MG63 (cell line): ENCODE results near the gene IRF1. TPM values are rescaled to one million over a fixed set of nuclear protein-coding genes. Genes with fewer than 3 reads are reported as not detected.
"Not testable (repeated sequence)": the region's sequence is repeated elsewhere in the genome, so short reads cannot be mapped to it uniquely, and the experiment has no call there.

Experiments used
- DNase-seq: peaks from one replicate; pipeline ENCODE4 v3.0.0-alpha.2; 2020
- H3K27me3 ChIP-seq: fragments of 250-450 bp; sonication (Bioruptor Pico); 2 replicates; pipeline ENCODE4 v1.5.1; 2020; ENCODE audit warnings: mild to moderate bottlenecking, moderate library complexity
- H3K36me3 ChIP-seq: fragments of 250-450 bp; sonication (Bioruptor Pico); 2 replicates; pipeline ENCODE4 v1.5.1; 2020; ENCODE audit warnings: mild to moderate bottlenecking, moderate library complexity
- H3K4me3 ChIP-seq: fragments of 250-450 bp; sonication (Bioruptor Pico); 2 replicates; pipeline ENCODE4 v1.5.1; 2020; ENCODE audit warnings: mild to moderate bottlenecking, moderate library complexity
- H3K9me3 ChIP-seq: fragments of 250-450 bp; sonication (Bioruptor Pico); 2 replicates; pipeline ENCODE4 v1.5.1; 2020; ENCODE audit warnings: mild to moderate bottlenecking, moderate library complexity
- total RNA-seq: library from RNA; depleted of rRNA; stranded (reverse); fragments of >200 nt; shearing (Covaris generic); gene quantifications from 2 replicates; pipeline ENCODE4 v1.2.3, GENCODE V29; 2014; ENCODE audit warnings: low replicate concordance

The IRF1 gene
- total RNA-seq, 1 experiment from 2014 or later: 34.7 TPM

DNA sequence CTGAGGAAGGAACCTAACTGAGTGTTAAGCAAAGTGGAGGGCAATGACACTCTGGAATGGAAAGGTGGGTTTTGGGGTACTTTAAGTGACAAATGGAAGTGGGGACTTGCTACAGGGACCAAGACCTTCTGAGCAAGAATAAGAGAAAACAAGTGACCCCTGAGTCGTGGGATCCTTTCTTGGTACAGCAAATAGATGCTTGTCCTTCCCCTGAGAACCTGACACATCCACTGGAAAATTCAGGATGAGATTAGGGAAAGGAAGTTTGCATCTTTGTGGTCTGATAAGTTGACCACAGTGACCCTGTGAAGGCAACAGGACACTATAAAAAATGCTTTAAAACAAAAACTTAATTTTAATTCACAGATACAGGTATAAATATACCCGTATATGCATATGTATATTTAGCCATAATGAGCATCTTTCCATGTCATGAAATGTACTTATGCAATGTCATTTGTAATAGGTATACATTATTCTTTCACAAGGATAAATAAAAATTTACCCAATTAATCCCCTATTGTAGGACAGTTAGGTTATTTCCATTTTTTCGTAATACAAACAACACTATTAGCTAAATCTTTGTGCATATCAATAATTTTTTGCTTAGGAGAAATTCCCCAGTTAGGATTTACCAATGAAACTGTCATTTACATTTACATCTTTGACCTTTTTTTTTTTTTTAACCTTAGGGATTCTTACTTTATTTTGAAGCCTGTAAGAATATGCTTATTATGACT lies 2.0 kb upstream of the IRF1 start:
- Histone ChIP-seq H3K27me3 (no peaks in the 10 kb centered on the region), H3K36me3 (peaks cover 19% of the 10 kb centered on the region), H3K9me3 (no peaks in the 10 kb centered on the region), H3K4me3 (no peak overlapping the region)
- DNase-seq: no peak

DNA sequence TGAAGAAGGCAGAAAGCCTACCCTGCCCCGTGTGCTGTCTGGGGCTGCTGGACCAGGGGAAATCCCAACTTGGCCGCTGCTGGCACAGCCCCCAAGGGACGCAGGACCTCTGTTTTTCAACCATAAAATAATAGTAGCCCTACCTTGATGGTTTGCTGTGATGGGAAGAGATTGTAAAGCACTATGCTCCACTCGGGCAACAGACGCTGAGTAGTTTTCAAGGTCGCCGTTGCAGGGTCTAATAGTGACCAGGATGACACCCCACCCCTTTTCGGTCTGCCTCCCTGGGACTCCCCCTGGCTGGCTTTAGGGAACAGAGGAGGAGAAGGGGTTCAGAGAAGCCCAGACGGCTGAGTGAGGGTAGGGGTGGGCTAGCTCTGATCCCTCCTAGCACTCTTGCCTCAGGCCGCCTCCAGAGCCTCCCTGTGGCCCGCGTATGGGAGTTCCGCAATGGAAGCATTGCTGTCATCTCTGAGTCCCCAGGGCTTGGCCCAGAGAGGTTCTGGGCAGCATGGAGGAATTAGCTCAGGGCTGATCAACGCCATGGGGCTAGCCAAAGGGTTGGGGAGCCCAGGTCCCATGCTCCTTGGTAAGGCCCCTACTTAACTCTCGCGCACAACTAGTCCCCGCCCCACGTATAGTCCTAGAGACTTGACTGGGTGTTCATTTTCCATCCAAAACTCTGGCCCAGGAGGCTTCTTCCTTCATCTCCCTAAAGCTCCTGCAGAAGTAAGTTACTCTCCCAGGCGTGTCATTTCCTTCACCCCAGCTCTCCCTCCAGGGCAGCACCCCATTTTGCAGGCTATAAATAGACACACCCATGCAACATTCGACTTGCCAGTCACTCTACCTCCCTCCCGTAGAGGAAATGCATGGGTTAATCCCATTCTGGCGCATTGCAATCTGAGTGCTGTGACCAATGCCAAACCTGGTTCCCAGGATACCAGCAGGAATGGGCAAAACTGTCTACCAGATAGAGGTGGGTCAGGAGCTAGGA lies 1.1 kb upstream of the IRF1 start:
- Histone ChIP-seq H3K9me3 (no peaks in the 10 kb centered on the region), H3K4me3 (peak overlapping the region; percentile 83), H3K36me3 (peaks cover 28% of the 10 kb centered on the region), H3K27me3 (no peaks in the 10 kb centered on the region)
- no peak for DNase-seq

DNA sequence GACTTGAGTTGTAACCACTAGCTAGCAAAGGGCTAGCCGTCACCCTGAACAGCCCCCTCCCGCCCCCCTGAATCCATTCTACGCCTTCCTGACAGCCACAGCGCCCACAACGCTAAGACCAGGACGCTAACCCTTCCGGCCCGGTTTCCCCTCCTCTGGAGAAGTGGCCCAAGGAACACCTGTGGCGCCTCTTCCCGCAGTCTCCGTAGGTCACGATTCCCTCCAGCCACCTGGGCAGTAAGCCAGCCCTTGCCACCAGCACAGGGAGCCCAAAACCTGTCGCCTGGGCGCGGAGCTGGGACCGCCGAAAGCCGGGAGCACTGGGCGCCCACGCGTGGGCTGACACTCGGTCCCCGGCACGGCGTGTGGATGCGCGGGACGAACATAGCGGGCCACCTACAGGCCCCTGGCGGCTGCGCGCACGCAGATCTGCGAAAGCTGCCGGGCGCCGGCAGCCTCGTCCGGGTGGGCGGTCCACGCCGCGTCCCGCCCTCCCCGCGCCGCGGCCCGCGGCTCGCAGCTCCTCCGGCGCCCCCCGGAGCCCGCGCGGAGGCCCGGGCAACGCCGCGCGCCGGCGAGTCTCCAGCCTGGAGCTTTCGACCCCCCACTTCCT lies 596 bp downstream of the IRF1 start:
- Histone ChIP-seq H3K4me3 (peak overlapping the region; percentile 83), H3K9me3 (no peaks in the 10 kb centered on the region), H3K27me3 (no peaks in the 10 kb centered on the region), H3K36me3 (peaks cover 44% of the 10 kb centered on the region)
- DNase-seq: peak; percentile 58

DNA sequence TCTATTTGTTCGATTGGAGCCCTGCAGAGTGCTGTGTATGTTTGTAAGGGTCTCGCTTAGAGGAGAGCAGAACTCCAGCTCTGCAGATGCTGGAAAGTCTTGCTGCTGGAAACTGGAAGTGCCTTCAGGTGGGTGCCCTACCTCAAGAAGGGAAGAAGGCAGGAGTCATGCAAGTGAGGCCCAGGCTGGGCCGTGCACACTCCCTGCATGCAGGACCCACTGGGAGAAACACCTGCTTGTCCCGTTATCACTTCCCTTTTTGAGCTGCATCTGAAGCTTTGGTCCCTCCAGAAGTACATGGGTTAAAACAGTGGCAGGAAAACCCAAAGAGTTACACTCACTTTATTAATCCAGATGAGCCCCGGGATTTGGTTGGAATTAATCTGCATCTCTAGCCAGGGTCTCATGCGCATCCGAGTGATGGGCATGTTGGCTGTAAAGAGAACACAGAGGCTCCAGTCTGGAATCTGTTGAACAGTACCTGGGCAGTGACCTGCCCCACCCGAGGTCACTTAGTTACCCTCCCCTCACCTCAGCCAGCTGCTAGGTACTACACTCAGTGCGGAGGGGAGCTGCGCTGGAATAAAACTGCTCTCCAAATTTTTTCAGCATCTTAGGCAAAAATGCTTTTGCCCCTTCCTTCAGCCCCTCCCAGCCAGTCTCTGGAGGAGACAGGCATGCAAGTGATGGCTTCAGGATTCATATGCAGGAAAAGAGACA lies 1.4 kb downstream of the IRF1 start:
- no peaks in the 10 kb centered on the region for H3K9me3 ChIP-seq
- peak overlapping the region; percentile 83 for H3K4me3 ChIP-seq
- no peak for DNase-seq
- peaks cover 51% of the 10 kb centered on the region for H3K36me3 ChIP-seq
- no peaks in the 10 kb centered on the region for H3K27me3 ChIP-seq

- Histone ChIP-seq H3K9me3 (no peaks in the 10 kb centered on the region), H3K36me3 (peaks cover 57% of the 10 kb centered on the region), H3K4me3 (no peak overlapping the region; the same call in 1 of the 2 replicates), H3K27me3 (no peaks in the 10 kb centered on the region)
- no peak for DNase-seq
Measured at GRCh38 chr5:132488590-132488989, 2.0 kb downstream of the IRF1 start.

DNA sequence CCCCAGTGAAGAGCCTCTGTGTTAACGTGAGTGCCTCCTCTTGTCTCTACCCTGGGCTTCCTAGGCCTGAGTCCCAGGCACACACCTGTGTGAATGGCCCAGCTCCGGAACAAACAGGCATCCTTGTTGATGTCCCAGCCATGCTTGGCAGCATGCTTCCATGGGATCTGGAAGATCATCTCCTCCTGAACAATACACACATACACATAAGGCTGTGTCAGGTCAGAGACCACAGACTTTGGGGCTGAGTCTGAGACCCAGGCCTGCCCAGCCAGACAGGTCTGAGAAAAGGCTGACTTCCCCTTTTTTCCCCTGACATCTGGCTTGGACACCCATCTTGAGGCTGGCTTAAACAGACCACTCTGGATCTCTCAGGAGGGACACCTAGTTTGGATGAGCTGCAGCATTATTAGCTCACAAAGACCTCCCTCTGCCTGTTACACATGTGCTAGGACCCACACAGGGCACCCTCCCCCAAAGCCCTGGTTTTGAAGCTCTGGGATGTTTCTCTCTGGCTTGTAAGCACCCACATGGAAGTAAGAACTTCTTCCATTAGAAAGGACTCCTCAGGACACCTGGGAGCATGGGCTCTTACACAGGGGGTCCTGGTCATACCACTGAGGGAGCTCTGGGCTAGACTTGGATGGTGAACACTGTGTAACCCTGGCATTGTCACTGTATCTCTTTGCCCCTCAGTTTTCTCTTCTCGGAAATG lies 2.6 kb downstream of the IRF1 start:
- Histone ChIP-seq H3K36me3 (peaks cover 63% of the 10 kb centered on the region), H3K9me3 (no peaks in the 10 kb centered on the region), H3K27me3 (no peaks in the 10 kb centered on the region), H3K4me3 (no peak overlapping the region)
- DNase-seq: no peak

DNA sequence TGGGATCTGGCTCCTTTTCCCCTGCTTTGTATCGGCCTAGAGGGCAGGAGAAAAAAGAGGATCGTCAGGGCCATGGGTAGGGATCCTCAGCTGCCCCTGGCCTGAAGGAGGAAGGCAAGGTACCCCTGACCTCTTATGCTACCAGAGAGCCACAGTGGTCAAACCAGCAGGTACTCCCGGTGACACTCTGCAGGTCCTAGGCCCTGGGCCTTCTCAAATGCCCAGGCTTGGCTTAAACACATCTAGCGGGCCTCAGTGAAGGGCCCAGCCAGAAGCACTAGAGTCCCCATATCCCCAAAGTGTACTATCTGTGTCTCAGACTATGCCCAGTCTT lies 3.5 kb downstream of the IRF1 start:
- Histone ChIP-seq H3K27me3 (no peaks in the 10 kb centered on the region), H3K36me3 (peaks cover 67% of the 10 kb centered on the region), H3K4me3 (no peak overlapping the region), H3K9me3 (no peaks in the 10 kb centered on the region)
- DNase-seq: no peak

DNA sequence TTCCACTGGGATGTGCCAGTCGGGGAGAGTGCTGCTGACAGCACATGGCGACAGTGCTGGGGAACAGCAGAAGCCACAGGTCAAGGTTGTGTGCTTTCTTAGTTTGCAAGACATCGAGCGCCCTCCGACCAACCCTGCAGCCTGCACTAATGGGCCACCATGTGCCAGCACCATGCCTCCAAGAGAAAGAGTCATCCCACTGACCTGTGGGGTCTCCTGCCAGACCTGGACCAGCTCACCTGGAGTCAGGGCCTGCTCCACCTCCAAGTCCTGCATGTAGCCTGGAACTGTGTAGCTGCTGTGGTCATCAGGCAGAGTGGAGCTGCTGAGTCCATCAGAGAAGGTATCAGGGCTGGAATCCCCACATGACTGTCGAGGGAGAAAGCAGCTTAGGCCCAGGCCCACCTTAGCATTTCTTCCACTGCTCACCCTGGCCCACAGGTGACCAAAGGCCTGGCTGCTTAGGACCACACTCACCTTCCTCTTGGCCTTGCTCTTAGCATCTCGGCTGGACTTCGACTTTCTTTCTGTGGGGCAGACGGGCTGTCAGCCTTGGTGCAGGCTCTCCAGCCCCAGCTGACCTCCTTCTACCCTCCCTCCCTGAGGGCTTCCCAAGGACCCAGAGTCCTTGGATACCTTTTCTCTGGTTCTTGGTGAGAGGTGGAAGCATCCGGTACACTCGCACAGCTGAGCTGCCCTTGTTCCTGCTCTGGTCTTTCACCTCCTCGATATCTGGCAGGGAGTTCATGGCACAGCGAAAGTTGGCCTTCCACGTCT lies 4.1 kb downstream of the IRF1 start:
- H3K27me3 ChIP-seq: no peaks in the 10 kb centered on the region
- peaks cover 67% of the 10 kb centered on the region for H3K36me3 ChIP-seq
- no peaks in the 10 kb centered on the region for H3K9me3 ChIP-seq
- no peak overlapping the region for H3K4me3 ChIP-seq
- DNase-seq: no peak

DNA sequence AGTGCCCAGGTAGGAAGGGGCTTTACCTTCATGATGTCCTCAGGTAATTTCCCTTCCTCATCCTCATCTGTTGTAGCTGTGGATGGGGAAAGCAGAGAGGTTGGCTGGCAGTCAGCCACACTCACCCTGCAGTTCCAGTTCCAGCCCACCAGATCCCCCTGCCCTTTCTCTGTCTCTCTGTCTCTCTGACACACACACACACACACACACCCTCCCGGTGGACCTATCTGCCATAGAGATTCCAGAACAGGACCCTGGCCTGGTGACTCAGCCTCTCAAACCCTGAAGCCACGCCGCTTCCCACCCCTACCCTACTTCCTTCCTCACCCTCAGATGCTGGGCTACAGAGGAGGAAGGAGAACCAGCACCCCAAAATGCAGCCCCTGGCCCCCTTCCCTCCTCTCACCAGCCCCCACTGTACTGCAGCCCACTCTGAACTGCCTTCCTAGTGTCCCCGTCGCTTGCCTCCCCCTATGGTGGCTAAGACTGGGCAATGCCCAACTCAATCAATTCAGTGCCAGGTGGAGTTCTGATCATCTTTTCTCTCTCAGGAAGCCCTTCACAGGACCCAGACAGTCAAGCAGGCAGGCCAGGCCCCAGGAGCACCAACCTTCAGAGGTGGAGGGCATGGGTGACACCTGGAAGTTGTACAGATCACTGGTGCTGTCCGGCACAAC lies 4.8 kb downstream of the IRF1 start:
- no peak for DNase-seq
- no peaks in the 10 kb centered on the region for H3K9me3 ChIP-seq
- peaks cover 67% of the 10 kb centered on the region for H3K36me3 ChIP-seq
- no peaks in the 10 kb centered on the region for H3K27me3 ChIP-seq
- no peak overlapping the region for H3K4me3 ChIP-seq

GRCh38 chr5:132484876-132485640 lies 5.5 kb downstream of the IRF1 start:
- H3K9me3 ChIP-seq, H3K27me3 ChIP-seq, H3K4me3 ChIP-seq, DNase-seq: not testable (repeated sequence)
- H3K36me3 ChIP-seq: peaks cover 67% of the 10 kb centered on the region

GRCh38 chr5:132484391-132484725 lies 6.2 kb downstream of the IRF1 start:
- DNase-seq: no peak
- Histone ChIP-seq H3K27me3 (no peaks in the 10 kb centered on the region), H3K36me3 (peaks cover 65% of the 10 kb centered on the region), H3K4me3 (no peak overlapping the region), H3K9me3 (no peaks in the 10 kb centered on the region)

DNA sequence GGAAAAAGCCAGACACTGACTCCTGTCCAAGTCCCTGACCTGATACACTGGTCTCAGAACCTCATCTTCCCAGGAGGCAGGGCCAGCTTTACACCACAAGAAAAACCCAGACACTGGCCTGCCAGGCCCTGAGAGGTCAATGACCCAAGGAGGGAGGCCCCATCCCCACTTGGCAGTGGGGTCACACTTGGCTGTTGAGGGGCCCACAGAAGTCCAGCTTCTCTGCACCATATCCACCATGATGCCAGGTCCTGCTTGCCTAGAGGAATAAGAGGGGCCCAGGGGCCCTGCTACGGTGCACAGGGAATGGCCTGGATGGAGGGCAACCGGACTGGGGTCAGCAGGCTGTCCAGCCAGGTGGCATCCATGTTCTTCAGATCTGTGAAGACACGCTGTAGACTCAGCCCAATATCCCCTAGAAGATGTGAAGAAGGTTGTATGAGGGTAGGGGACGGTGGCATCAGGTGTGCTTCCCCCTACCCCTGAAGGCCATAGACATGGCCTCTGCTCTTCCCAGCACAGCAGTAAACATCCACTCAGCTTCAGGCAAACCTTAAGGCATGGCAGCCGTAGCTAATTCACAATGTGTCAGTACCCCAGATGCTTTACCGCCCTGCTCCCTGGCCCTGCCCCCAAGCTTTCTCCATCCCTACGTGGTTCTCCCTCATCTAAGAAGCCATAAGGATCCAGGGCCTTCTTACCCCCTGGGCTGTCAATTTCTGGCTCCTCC lies 6.7 kb downstream of the IRF1 start:
- no peak for DNase-seq
- Histone ChIP-seq H3K36me3 (peaks cover 60% of the 10 kb centered on the region), H3K4me3 (no peak overlapping the region), H3K27me3 (no peaks in the 10 kb centered on the region), H3K9me3 (no peaks in the 10 kb centered on the region)

DNA sequence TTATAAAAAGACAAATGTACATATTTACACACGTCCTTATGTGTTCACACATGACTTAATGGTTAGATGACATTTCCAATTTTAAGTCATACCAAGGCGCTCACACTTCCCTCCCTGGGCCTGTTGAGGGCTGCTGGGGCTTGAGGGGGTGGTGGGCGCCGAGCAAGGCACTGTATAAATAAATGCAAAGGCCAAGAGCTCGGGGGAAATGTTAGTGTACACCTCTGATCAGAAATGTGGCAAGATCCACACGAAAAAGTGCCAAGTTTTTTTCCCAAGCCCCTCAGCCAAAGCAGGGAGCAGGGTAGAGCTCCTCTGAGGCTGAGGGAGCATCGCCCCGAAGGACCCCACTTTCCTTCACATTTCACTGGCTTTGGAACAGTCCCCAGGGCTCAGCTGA lies 7.5 kb downstream of the IRF1 start:
- DNase-seq: no peak
- peaks cover 53% of the 10 kb centered on the region for H3K36me3 ChIP-seq
- no peak overlapping the region for H3K4me3 ChIP-seq
- H3K9me3 ChIP-seq: no peaks in the 10 kb centered on the region
- H3K27me3 ChIP-seq: no peaks in the 10 kb centered on the region

- H3K4me3 ChIP-seq: no peak overlapping the region
- no peaks in the 10 kb centered on the region for H3K27me3 ChIP-seq
- H3K36me3 ChIP-seq: peaks cover 39% of the 10 kb centered on the region
- DNase-seq: no peak
- no peaks in the 10 kb centered on the region for H3K9me3 ChIP-seq
Measured at GRCh38 chr5:132481596-132482211, 8.9 kb downstream of the IRF1 start.
